GM18499 (cell line): Measurements from ENCODE around the gene PDGFA.

Experiments used
- ATAC-seq: cut with Tn5 transposase; IDR thresholded peaks from one replicate; pipeline ENCODE4 v1.9.1; 2021; ENCODE audit warnings: moderate number of reproducible peaks; ENCODE audit not compliant: insufficient read depth, unreplicated experiment

The PDGFA gene

GRCh38 chr7:477626-478220, 41.9 kb downstream of the PDGFA start:
- ATAC-seq = no peak

DNA sequence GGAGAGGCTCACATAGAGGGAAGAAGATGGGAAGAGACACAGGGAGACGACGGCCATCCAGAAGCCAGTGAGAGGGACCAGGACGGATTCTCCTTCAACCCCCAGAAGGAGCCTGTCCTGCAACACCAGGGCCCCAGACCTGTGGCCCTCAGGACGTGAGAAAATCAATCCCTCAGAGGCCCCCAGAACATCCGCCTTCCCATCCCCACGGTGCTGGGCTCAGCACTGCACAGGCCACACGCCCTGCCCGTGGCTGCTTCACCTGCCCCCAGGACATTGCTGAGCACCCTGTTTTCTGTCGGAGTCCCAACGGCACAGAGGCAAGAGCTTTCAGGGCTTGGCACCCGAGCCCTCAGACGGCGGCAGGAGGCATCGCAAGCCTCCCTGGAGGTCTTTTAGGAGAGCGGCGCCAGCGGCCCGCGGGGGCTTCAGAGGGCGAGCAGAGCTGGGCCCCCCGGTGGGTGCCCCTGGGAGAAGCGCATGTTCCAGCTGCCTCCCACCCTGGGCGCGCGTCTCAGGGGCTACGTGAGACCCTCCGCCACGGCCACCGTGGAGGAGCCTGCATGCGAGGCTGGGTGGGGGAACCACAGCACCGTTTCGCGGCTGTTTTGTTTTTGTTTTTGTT, 42.8 kb downstream of the PDGFA start:
- ATAC-seq = no peak

DNA sequence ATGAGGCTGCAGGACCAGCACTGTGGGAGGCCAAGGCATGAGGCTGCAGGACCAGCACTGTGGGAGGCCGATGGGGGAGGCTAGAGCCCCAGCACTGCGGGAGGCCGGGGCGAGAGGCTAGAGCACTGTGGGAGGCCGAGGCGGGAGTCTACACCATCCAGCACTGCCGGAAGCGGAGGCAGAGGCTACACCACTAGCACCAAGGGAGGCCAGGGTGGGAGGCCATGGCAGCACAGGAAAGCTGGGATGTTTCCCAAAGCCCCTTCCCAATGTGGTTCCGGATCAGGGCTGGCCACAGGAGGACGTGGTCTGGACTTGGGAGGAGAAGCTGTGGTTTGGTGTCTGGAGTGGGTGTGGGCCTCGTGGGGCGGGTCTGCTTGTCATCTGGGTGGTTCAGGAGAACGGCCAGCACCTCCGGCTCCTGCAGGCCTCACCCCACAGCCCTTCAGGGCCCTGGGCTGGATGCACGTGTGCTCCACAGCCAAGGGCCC, 43.6 kb downstream of the PDGFA start:
- ATAC-seq = no peak

DNA sequence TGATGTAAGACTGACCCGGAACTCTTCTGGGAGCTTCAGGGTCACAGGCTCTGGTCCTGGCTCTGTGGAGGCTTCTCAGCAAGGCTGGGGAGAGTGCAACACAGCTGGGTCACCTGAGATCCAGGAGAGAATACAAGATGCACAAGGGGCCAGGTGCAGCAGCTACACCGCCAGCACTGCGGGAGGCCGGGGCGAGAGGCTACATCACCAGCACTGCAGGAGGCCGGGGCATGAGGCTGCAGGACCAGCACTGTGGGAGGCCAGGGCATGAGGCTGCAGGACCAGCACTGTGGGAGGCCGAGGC, 44.3 kb downstream of the PDGFA start:
- no peak for ATAC-seq

DNA sequence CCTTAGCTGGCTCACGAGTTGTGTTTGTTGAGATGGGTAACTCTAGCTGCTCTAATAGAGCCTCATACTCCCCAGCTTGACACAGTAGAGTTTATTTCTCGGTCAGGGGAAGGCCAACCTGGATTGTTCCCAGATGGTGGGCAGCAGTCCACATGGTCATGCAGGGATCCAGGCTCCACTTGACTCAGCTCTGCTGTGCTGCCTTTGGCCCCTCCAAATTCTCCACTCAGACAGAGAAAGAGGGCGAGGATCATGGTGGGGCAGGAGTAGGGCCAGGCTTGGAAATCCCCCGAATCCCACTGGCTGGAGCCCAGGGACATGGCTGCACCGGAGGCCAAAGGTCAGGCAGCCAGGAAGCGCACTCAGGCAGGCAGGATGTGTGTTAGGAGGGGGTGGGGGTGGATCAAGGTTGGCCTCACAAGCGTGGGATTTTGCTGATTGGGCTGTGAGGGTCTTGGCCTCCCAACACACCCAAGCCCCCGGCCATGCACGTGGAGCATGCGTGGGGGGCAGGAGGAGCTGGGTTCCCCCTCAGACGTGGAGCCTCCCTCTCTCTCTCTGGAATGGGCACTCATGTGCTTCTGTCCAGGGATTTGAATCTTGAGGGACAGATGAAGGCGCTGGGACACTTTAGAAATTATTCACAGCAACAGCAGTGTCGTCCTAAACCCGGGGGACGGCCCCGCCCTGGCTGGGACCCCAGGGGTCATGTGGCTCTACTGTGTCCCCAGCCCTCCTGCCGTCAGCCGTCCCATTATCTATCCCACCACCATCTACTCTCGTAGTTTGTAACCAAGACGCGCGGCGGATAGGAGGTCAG, 44.8 kb downstream of the PDGFA start:
- no peak for ATAC-seq

GRCh38 chr7:473870-474604, 45.6 kb downstream of the PDGFA start:
- ATAC-seq = no peak

DNA sequence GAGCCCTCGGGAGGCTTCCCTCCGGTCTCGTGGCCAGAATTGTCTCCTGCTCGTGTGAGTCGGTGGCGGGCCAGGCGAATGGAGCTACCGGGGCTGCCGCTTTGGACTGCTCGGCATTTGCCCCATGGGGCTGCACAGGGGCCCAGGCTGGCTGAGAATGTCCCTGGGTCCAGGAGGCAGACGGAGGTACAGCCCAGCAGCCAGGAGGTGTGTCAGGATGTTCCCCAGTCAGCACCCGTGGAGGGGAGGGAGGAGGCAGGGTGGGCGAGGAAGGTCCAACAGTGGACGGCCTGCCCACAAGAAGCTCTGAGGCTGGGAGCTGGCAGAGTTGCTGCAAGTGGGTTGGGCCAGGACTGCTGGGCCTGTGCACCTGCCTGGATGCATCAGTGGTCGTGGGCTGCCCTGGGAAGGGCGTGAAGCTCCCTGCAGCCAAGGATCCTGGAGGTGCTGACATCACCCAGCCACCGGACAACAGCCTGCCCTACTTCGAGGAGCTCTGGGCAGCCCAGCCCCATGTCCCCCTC, 46.4 kb downstream of the PDGFA start:
- no peak for ATAC-seq

DNA sequence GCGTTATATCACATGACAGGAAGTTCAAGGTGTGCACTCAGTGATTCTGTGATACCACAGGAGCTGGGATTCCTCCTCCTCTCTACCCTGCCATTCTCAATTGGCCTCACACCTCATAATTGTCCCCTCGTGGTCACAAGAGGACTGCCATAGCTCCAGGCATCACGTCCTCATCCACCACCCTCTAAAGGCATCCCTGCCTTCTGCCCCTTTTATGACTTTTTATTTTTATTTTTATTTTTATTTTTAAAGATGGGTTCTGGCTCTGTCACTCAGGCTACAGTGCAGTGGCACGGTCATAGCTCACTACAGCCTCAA, 47.0 kb downstream of the PDGFA start:
- ATAC-seq = no peak

DNA sequence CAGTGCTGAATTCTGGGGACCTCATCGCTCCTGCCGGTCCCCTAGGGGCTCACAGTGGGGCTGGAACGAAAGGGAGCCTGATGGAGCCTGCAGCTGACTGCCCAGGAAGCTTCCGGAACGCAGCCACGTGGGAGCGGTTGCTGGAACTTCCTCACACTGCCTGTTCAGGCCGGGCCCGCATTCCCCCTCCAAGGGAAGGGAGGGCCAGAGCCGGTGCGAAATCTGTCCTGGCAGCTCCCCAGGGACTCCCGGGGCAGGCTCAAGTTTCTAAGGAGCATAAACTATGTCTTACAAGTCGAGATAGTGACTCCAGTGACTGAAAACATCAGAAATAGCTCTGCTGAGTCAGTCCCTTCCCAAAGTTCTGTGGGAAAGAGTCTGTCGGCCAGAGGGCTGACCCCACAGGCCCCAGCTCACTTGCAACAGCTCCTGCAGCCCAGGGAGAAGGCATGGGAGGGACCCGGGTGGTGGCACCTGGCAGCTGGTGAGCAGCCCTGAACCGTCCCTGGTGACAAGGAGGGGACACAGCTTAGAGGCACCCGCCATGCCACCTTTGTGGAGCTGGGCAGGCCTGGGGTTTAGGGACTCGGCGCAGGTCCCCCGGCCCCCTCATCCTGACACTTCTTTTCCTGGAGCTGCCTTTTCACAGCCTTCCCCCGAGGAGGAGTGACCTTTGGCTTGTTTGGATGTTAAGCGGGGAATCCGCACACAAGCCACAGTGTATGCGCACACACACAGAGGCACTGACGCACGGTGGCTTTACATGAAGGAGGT, 47.6 kb downstream of the PDGFA start:
- ATAC-seq = no peak

- ATAC-seq = no peak
Measured at GRCh38 chr7:471191-471865, 48.3 kb downstream of the PDGFA start.

DNA sequence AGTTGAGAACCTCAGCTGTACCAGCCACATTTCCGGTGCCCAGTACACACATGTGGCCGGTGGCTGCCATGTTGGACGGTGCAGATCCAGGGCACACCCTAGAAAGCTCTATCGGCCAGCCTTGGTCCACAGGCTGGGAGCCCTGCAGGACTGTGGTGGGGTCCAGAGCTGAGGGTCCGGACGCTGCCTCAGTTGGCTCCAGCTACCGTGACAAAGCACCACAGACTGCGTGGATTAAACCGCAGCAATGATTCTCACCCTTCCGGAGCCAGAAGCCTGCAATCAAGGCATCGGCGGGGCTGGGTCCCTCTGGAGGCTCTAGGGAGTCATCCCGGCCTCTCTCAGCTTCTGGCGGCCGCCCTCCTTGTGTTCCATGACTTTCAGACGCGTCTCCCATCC, 50.1 kb downstream of the PDGFA start:
- no peak for ATAC-seq

DNA sequence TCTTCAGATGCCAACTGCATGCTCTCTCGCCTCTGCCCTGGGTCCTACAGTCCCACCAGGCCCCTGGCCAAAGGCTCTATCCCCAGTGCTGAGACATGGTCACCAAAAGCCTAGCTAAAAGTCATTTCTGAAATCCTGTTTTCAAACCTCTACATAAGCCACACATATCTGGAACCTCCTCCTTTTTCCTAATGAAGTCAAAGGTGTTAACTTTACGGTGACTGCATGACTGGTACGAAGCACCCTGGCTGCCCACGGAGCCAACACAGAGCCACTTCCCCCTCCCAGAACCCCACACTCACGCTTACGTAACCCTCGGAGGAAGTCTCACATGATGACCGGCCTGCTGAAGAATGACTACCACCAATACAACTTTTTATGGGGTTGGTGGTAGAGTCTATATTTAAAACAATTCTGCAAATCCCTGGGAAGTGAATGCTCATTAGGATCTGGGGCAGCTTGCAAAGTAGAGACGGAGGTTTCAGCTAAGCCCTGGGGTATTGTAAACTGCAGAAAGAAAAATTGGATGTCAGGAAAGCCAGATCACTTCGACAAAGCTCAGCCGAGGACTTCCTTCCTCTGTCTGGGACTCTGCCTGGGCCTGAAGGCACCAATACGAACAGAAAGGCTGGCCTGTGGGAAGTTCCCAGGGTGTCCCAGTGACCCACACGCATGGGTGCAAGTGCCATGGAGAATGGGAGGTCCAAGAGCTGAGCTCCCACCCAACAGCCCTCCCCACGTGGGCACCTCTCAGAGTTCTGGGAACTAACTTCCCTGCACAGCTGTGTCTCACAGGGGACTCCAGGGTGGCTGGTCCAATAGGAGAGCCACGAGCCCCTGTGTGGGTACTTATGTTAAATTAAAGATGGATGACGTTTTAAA, 50.7 kb downstream of the PDGFA start:
- no peak for ATAC-seq

DNA sequence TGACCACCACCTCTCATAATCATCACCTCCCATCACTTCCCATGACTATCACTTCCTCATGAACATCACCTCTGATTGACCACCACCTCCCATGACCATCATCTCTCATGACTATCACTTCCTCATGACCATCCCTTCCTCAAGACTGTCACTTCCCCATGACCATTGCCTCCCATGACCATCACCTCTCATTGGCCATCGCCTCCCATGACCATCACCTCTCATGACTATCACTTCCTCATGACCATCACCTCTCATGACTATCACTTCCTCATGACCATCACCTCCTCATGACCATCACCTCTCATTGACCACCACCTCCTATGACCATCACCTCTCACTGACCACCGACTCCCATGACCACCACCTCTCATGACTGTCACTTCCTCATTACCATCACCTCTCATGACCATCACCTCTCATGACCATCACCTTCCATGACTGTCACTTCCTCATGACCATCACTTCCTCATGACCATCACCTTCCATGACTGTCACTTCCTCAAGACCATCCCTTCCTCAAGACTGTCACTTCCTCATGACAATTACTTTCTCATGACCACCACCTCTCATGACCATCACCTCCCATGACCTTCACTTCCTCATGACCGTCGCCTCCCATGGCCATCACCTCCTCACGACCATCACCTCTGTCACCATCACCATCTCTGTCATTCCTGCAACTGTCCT, 51.6 kb downstream of the PDGFA start:
- no peak for ATAC-seq

GRCh38 chr7:467393-467828, 52.2 kb downstream of the PDGFA start:
- no peak for ATAC-seq

DNA sequence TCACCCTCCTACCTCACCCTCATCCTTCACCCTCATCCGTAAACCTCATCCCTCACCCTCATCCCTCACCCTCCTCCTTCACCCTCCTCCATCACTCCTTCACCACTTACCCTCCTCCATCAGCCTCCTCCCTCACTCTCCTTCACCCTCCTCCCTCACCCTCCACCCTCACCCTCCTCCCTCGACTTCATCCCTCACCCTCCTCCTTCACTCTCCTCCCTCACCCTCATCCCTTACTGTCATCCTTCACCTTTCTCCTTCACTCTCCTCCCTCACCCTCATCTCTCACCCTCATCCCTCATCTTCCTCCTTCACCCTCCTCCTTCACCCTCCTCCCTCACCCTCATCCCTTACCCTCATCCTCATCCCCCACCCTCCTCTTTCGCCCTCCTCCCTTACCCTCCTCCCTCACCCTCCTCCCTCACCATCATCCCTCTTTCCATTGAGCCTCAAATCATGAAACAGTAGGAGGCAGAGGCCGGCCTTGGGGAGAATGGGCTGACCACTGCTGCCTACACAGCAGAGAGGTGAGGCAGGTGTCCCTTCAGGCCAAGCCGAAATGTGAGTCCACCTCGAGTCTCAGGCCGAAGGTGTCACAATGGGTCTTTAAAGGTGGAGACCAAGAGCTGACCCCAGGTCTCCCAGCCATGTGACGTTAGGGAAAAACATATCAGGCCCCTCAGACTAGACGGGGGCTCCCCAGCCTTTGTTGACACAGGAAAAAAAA, 53.0 kb downstream of the PDGFA start:
- ATAC-seq = no peak

- no peak for ATAC-seq
Measured at GRCh38 chr7:465710-466400, 53.8 kb downstream of the PDGFA start.
